ENCODE data around the gene MYO16.

GRCh38 chr13:109026266-109026665 is 396.9 kb downstream of the MYO16 start:
- no peak for TF ChIP-seq CTCF (IDR thresholded peaks at IDR 0.05)
- no peak for TF ChIP-seq POLR2A (IDR thresholded peaks at IDR 0.05)
